Stomach (tissue), 9 donors: ENCODE results near the gene TMEM72. TPM values are rescaled to one million over a fixed set of nuclear protein-coding genes. Genes with fewer than 3 reads are reported as not detected.

Source experiments
- DNase-seq, 2 donors: peaks; one replicate each; pipeline versions ENCODE4 v3.0.0 to v3.0.0-alpha.2; 2013 to 2019
- H3K27ac ChIP-seq, 5 donors: fragments of 200-600 bp in 4 of 5; sonication (generic) in 4 of 5; one replicate each; pipeline ENCODE4 v1.5.1; 2013 to 2019; ENCODE audit warnings: mild to moderate bottlenecking in 1 of 5, moderate library complexity in 1 of 5
- H3K27me3 ChIP-seq, 3 donors: fragments of 200-600 bp; sonication (generic); one replicate each; pipeline ENCODE4 v1.5.1; 2017 to 2019; ENCODE audit warnings: mixed run types in 1 of 3
- H3K36me3 ChIP-seq, 4 donors: fragments of 200-600 bp; sonication (generic); 1 replicate in 3 of 4; 2 replicates in 1 of 4; pipeline ENCODE4 v1.5.1; 2016 to 2019
- H3K4me1 ChIP-seq, 4 donors: fragments of 200-600 bp; sonication (generic); one replicate each; pipeline ENCODE4 v1.5.1; 2016 to 2019
- H3K4me3 ChIP-seq, 4 donors: fragments of 200-600 bp; sonication (generic) in 3 of 4; one replicate each; pipeline ENCODE4 v1.5.1; 2016 to 2019; ENCODE audit warnings: mild to moderate bottlenecking in 1 of 4
- H3K9me3 ChIP-seq, 4 donors: fragments of 200-600 bp; sonication (generic); one replicate each; pipeline ENCODE4 v1.5.1; 2016 to 2019
- CTCF ChIP-seq, 7 experiments: fragments of 450-650 bp in 4 of 7; fragments of 200-600 bp in 3 of 7; sonication (generic) in 3 of 7; IDR thresholded peaks; one replicate each; pipeline ENCODE4 v1.5.1; 2016 to 2019; ENCODE audit warnings: antibody characterized with exemption in 7 of 7, control low read depth in 2 of 7, mild to moderate bottlenecking in 1 of 7
- EP300 ChIP-seq: sonication (generic); formaldehyde crosslinking; IDR thresholded peaks from one replicate; pipeline ENCODE4 v1.6.1; 2017; ENCODE audit warnings: antibody characterized with exemption
- POLR2A ChIP-seq, 4 donors: fragments of 450-650 bp; IDR thresholded peaks; one replicate each; pipeline ENCODE4 v1.6.1; 2016; ENCODE audit warnings: antibody characterized with exemption in 4 of 4, control low read depth in 2 of 4, mild to moderate bottlenecking in 1 of 4, moderate library complexity in 1 of 4
- POLR2AphosphoS5 ChIP-seq, 3 donors: sonication (generic); formaldehyde crosslinking; IDR thresholded peaks; one replicate each; pipeline ENCODE4 v1.6.1; 2016; ENCODE audit warnings: antibody characterized with exemption in 3 of 3
- WGBS, 5 donors: extraction: QIAGEN DNeasy Blood & Tissue Kit in 3 of 5; methylation state at CpG; one replicate each; pipeline versions ENCODE4 v1.1.5 to v1.1.7; 2013 to 2018; 5-methylcytosine and 5-hydroxymethylcytosine counted together
- intact Hi-C: fragments of 100-400 bp; cut with DNase I; formaldehyde crosslinking; loops from one replicate; pipeline ENCODE4 v1.15.1; 2023; ENCODE audit warnings: low total_unique reads
- polyA plus RNA-seq, 3 donors: library from polyadenylated mRNA; stranded (reverse); fragments of 200-250 nt; gene quantifications; one replicate each; pipeline ENCODE4 v1.2.3, GENCODE V29; 2013
- total RNA-seq, 5 donors: library from RNA; depleted of rRNA; stranded (reverse); fragments of >200 nt; gene quantifications; one replicate each; pipeline versions ENCODE4 v1.1.0 to v1.2.3, GENCODE V29; 2014 to 2016
- donor health status: healthy with polysubstance abuse.
- donor health status: Bipolar disorder and iron deficiency.
- donor health status: healthy.

Gene TMEM72
- total and polyA plus RNA-seq, 8 donors: 0.13 to 30.4 (median 1.3) TPM; not detected in 5

GRCh38 chr10:44986179-44986578 lies 75.0 kb downstream of the TMEM72 start:
- peaks cover 17 to 70% (median 35%) of the 10 kb centered on the region in 4 donors for H3K4me1 ChIP-seq
- DNase-seq: no peak

More at GRCh38 chr10:44986179-44986578, 75.0 kb downstream of the TMEM72 start:
- no peaks in the 10 kb centered on the region for H3K27me3 ChIP-seq
- H3K27ac ChIP-seq: peak overlapping the region in 3 of 5 donors; percentile 48 to 86 (median 56)
- H3K9me3 ChIP-seq: no peaks in the 10 kb centered on the region
- no peak overlapping the region for H3K4me3 ChIP-seq
- H3K36me3 ChIP-seq: peaks cover 0 to 74% (median 43%) of the 10 kb centered on the region in 4 donors
- intact Hi-C loops: no loop called here
- TF ChIP-seq CTCF (IDR thresholded peaks at IDR 0.05) (no peak), POLR2A (IDR thresholded peaks at IDR 0.05) (no peak), POLR2AphosphoS5 (IDR thresholded peaks at IDR 0.05) (no peak), EP300 (no peak)
- WGBS, 5 donors: 81 to 97% (median 94%) methylated on average over 3 of the region's 3 CpGs

Other genes starting within 250 kb of the TMEM72 start
- 10 to 100 TPM in 4 of 5 donors, 1 to 10 TPM in 1; 7.8 to 74.5 (median 22.7) TPM for gene RASSF4, start 48.5 kb downstream of the TMEM72 start, total RNA-seq
- gene RASSF4, start 48.5 kb downstream of the TMEM72 start, polyA plus RNA-seq: 10 to 100 TPM in 2 of 3 donors, 1 to 10 TPM in 1; 7.8 to 13.7 (median 10.4) TPM
- 10 to 100 TPM in 4 of 5 donors, 1 to 10 TPM in 1; 9.8 to 72.9 (median 29.0) TPM for gene DEPP1, start 67.5 kb downstream of the TMEM72 start, total RNA-seq
- gene DEPP1, start 67.5 kb downstream of the TMEM72 start, polyA plus RNA-seq: 10 to 100 TPM; 24.4 to 65.1 (median 42.0) TPM
- gene ZNF22, start 89.6 kb downstream of the TMEM72 start, total RNA-seq: 10 to 100 TPM in 3 of 5 donors, 1 to 10 TPM in 1, under 1 TPM in 1; 0.58 to 39.8 (median 13.4) TPM
- gene ZNF22, start 89.6 kb downstream of the TMEM72 start, polyA plus RNA-seq: 10 to 100 TPM; 12.1 to 23.5 (median 20.2) TPM